IgD-negative memory B cell (primary cell): ENCODE data around the gene FRAS1. TPM values are rescaled to one million over a fixed set of nuclear protein-coding genes. Genes with fewer than 3 reads are reported as not detected.
"Not testable (repeated sequence)": the region's sequence is repeated elsewhere in the genome, so short reads cannot be mapped to it uniquely, and the experiment has no call there.

Experiments
- H3K27ac Mint-ChIP-seq, 3 donors: one replicate each; pipeline ENCODE4 v1.8.0; 2020 to 2022; ENCODE audit warnings: mild to moderate bottlenecking in 3 of 3, mixed read lengths in 3 of 3, moderate library complexity in 1 of 3
- H3K27me3 Mint-ChIP-seq: one replicate; pipeline ENCODE4 v1.8.0; 2021; ENCODE audit warnings: mixed read lengths
- H3K36me3 Mint-ChIP-seq: one replicate; pipeline ENCODE4 v1.8.0; 2020; ENCODE audit warnings: mild to moderate bottlenecking, mixed read lengths
- H3K4me1 Mint-ChIP-seq, 3 donors: one replicate each; pipeline ENCODE4 v1.8.0; 2020 to 2022; ENCODE audit warnings: mixed read lengths in 3 of 3, mild to moderate bottlenecking in 1 of 3
- H3K4me3 Mint-ChIP-seq, 4 donors: one replicate each; pipeline ENCODE4 v1.8.0; 2020 to 2022; ENCODE audit warnings: mild to moderate bottlenecking in 4 of 4, mixed read lengths in 4 of 4, moderate library complexity in 3 of 4
- H3K9me3 Mint-ChIP-seq, 3 donors: one replicate each; pipeline ENCODE4 v1.8.0; 2020 to 2021; ENCODE audit warnings: mixed read lengths in 3 of 3, mild to moderate bottlenecking in 1 of 3
- polyA plus RNA-seq: library from polyadenylated mRNA; unstranded; fragments of 300-500 nt; fragmentation: Illumina TruSeq; gene quantifications from one replicate; pipeline ENCODE4 v1.2.3, GENCODE V29; 2021

The FRAS1 gene
- polyA plus RNA-seq, 1 donor from 2014 or later: not detected

- Mint-ChIP-seq H3K9me3 (no peaks in the 10 kb centered on the region), H3K27me3 (no peaks in the 10 kb centered on the region), H3K36me3 (no peaks in the 10 kb centered on the region), H3K27ac (no peak overlapping the region), H3K4me1 (no peaks in the 10 kb centered on the region), H3K4me3 (no peak overlapping the region)
Measured at GRCh38 chr4:78460368-78460767, 403.2 kb downstream of the FRAS1 start.

GRCh38 chr4:78464265-78464664, 407.1 kb downstream of the FRAS1 start:
- no peak overlapping the region for H3K4me3 Mint-ChIP-seq
- no peak overlapping the region for H3K27ac Mint-ChIP-seq
- no peaks in the 10 kb centered on the region for H3K27me3 Mint-ChIP-seq
- H3K36me3 Mint-ChIP-seq: no peaks in the 10 kb centered on the region
- no peaks in the 10 kb centered on the region for H3K4me1 Mint-ChIP-seq
- peaks cover 0 to 6% (median 2%) of the 10 kb centered on the region in 3 donors for H3K9me3 Mint-ChIP-seq

GRCh38 chr4:78467223-78467622, 410.1 kb downstream of the FRAS1 start:
- not testable (repeated sequence) for H3K27ac Mint-ChIP-seq, H3K4me1 Mint-ChIP-seq, H3K9me3 Mint-ChIP-seq, H3K36me3 Mint-ChIP-seq, H3K27me3 Mint-ChIP-seq, H3K4me3 Mint-ChIP-seq

- H3K27me3 Mint-ChIP-seq: no peaks in the 10 kb centered on the region
- H3K27ac Mint-ChIP-seq: no peak overlapping the region
- H3K4me1 Mint-ChIP-seq: no peaks in the 10 kb centered on the region
- H3K4me3 Mint-ChIP-seq: peak overlapping the region in 1 of 4 donors; percentile 35
- no peaks in the 10 kb centered on the region for H3K36me3 Mint-ChIP-seq
- H3K9me3 Mint-ChIP-seq: peaks cover 0 to 6% (median 2%) of the 10 kb centered on the region in 3 donors
Measured at GRCh38 chr4:78468272-78468671, 411.1 kb downstream of the FRAS1 start.

GRCh38 chr4:78476108-78476704, 419.1 kb downstream of the FRAS1 start:
- no peak overlapping the region for H3K4me3 Mint-ChIP-seq
- H3K36me3 Mint-ChIP-seq: no peaks in the 10 kb centered on the region
- no peaks in the 10 kb centered on the region for H3K4me1 Mint-ChIP-seq
- H3K9me3 Mint-ChIP-seq: no peaks in the 10 kb centered on the region
- no peak overlapping the region for H3K27ac Mint-ChIP-seq
- H3K27me3 Mint-ChIP-seq: peaks cover 2% of the 10 kb centered on the region

DNA sequence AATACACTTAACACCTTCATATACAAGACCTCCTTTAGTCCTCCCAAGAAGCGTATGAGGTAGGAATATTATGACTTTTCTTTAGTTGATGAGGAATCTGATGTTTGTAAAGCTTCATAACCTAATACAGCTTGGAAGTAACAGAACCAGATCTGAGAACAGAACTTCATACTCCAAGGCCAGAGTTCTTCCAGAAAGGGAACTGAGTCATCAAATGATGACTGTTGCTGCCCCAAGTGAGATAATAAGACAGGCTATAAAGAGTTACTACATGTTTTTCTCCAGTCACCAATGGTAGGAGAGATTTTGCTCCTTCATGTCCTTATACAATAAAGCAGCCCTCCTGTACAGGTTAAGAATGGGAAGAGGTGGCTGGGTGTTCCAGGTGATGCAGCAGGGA, 420.2 kb downstream of the FRAS1 start:
- Mint-ChIP-seq H3K27me3 (peaks cover 2% of the 10 kb centered on the region), H3K9me3 (no peaks in the 10 kb centered on the region), H3K27ac (no peak overlapping the region), H3K4me3 (no peak overlapping the region), H3K36me3 (no peaks in the 10 kb centered on the region), H3K4me1 (no peaks in the 10 kb centered on the region)

GRCh38 chr4:78478523-78478922, 421.4 kb downstream of the FRAS1 start:
- H3K27me3 Mint-ChIP-seq: peaks cover 4% of the 10 kb centered on the region
- no peaks in the 10 kb centered on the region for H3K9me3 Mint-ChIP-seq

DNA sequence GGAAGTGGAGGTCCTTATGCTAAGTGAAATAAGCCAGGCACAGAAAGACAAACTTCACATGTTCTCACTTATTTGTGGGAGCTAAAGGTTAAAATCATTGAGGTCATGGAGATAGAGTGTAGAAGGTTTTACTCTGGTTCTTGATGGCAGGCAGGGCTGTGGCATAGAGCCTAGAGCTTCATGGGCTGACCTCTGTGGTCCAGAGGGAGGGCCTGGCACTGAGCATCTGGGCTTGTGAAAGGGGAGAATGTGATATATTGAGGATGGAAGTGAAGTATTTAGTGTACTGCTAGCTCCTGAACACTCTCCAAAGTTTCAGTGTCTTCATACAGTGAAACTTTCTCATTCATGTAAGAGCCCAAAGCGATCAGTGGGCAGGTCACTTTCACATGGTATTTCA, 423.2 kb downstream of the FRAS1 start:
- H3K4me1 Mint-ChIP-seq: no peaks in the 10 kb centered on the region
- H3K36me3 Mint-ChIP-seq: no peaks in the 10 kb centered on the region

More at GRCh38 chr4:78478523-78478922, 421.4 kb downstream of the FRAS1 start:
- H3K27ac Mint-ChIP-seq: no peak overlapping the region
- H3K4me1 Mint-ChIP-seq: no peaks in the 10 kb centered on the region
- H3K36me3 Mint-ChIP-seq: no peaks in the 10 kb centered on the region
- no peak overlapping the region for H3K4me3 Mint-ChIP-seq

DNA sequence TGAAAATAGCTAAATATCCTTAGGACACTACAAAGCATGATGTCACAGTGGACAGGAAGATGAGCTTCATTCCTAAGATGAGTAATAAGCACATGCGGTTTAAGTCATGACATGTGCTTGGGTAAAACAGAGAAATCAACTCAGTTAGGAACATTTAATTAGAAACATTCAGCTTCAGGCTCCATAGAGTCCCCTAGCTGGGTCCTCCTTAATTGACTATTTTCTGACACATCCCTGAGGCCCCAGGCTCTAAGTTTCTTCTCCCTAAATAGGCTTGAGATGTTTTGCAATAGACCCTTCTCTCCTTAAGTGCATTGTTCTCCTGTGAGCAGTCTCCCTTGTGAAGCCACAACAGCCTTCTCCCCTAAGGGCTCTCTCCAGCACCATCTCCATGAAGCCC, 424.1 kb downstream of the FRAS1 start:
- H3K4me1 Mint-ChIP-seq: no peaks in the 10 kb centered on the region
- H3K36me3 Mint-ChIP-seq: no peaks in the 10 kb centered on the region
- no peak overlapping the region for H3K4me3 Mint-ChIP-seq

More for the DNA sequence above, 423.2 kb downstream of the FRAS1 start:
- no peak overlapping the region for H3K4me3 Mint-ChIP-seq
- peaks cover 4% of the 10 kb centered on the region for H3K27me3 Mint-ChIP-seq
- H3K27ac Mint-ChIP-seq: no peak overlapping the region
- H3K9me3 Mint-ChIP-seq: no peaks in the 10 kb centered on the region

DNA sequence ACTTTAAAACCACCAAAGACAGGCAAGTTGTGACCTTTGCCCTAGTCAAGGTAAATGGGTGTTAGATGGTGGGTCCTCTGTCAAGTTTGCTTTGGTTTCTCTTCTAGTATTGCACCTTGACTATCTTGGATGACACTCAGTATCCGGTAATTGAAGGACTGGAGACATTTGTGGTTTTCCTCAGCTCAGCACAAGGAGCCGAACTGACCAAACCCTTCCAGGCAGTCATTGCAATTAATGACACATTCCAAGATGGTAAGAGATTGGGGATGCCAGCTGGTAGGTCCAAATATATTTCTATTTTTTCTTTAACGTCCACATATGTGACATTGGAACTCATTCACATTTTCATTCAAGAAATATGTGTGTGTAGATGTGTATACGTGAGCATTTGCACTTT, 425.2 kb downstream of the FRAS1 start:
- no peaks in the 10 kb centered on the region for H3K9me3 Mint-ChIP-seq
- no peak overlapping the region for H3K27ac Mint-ChIP-seq
- H3K36me3 Mint-ChIP-seq: no peaks in the 10 kb centered on the region
- H3K4me3 Mint-ChIP-seq: no peak overlapping the region
- peaks cover 4% of the 10 kb centered on the region for H3K27me3 Mint-ChIP-seq
- no peaks in the 10 kb centered on the region for H3K4me1 Mint-ChIP-seq

More for the DNA sequence above, 424.1 kb downstream of the FRAS1 start:
- H3K27me3 Mint-ChIP-seq: peaks cover 4% of the 10 kb centered on the region
- no peaks in the 10 kb centered on the region for H3K9me3 Mint-ChIP-seq
- no peak overlapping the region for H3K27ac Mint-ChIP-seq

- Mint-ChIP-seq H3K4me1 (no peaks in the 10 kb centered on the region), H3K27ac (no peak overlapping the region), H3K4me3 (no peak overlapping the region), H3K27me3 (peaks cover 2% of the 10 kb centered on the region), H3K36me3 (no peaks in the 10 kb centered on the region), H3K9me3 (no peaks in the 10 kb centered on the region)
Measured at GRCh38 chr4:78483811-78484210, 426.7 kb downstream of the FRAS1 start.

DNA sequence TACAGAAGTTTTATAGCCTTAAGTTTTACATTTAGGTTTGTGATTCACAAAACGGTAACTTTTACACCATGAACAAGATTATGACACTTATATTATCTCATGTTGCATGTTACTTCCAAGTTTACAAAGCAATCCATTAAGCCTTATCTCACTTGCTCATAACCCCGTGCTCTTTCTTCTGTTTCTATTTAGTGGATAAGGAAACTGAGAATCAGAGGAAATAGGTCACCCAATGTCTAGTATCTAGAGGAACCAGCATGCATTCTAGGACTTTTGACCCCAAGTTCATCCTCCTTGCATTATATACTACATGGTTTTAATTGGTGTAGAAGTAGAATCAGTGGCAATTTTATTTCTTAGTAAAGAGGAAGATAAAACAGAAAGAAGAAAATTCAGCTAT, 427.5 kb downstream of the FRAS1 start:
- no peak overlapping the region for H3K4me3 Mint-ChIP-seq
- no peaks in the 10 kb centered on the region for H3K9me3 Mint-ChIP-seq
- H3K36me3 Mint-ChIP-seq: no peaks in the 10 kb centered on the region
- H3K27ac Mint-ChIP-seq: no peak overlapping the region
- no peaks in the 10 kb centered on the region for H3K4me1 Mint-ChIP-seq
- H3K27me3 Mint-ChIP-seq: peaks cover 2% of the 10 kb centered on the region

DNA sequence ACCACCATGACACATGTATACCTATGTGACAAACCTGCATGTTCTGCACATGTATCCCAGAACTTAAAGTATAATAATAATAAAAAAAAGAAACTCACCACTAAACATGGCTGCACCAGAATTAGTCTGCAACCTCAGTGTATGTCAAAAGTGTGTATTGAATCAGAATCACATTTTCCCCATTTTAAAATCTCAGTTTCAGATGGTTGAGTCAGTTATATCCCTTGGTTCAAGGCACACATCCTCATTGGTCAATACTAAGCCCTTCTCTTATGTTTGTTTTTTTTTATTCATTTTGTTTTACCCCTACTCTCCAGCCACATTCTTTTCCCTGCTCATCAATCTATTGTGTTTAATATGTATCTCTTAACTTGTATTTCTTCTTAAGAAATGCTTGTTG, 436.6 kb downstream of the FRAS1 start:
- no peaks in the 10 kb centered on the region for H3K36me3 Mint-ChIP-seq
- no peak overlapping the region for H3K27ac Mint-ChIP-seq
- no peak overlapping the region for H3K4me3 Mint-ChIP-seq
- H3K4me1 Mint-ChIP-seq: no peaks in the 10 kb centered on the region
- H3K27me3 Mint-ChIP-seq: peaks cover 3% of the 10 kb centered on the region
- peaks cover 0 to 1% (median 0%) of the 10 kb centered on the region in 3 donors for H3K9me3 Mint-ChIP-seq

- Mint-ChIP-seq H3K36me3 (no peaks in the 10 kb centered on the region), H3K27me3 (no peaks in the 10 kb centered on the region), H3K4me1 (no peaks in the 10 kb centered on the region), H3K9me3 (peaks cover 0 to 1% (median 0%) of the 10 kb centered on the region in 3 donors), H3K27ac (no peak overlapping the region), H3K4me3 (no peak overlapping the region)
Measured at GRCh38 chr4:78496021-78496643, 439.0 kb downstream of the FRAS1 start.

DNA sequence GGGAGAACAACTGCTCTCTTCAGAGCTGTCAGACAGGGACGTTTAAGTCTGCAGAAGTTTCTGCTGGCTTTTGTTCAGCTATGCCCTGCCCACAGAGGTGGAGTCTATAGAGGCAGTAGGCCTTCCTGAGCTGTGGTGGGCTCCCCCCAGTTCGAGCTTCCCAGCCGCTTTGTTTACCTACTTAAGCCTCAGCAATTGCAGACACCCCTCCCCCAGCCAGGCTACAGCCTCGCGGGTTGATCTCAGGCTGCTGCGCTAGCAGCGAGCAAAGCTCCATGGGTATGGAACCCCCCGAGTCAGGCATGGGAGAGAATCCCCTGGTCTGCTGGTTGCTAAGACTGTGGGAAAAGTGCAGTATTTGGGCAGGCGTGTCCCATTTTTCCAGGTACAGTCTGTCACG, 449.1 kb downstream of the FRAS1 start:
- H3K9me3 Mint-ChIP-seq, H3K36me3 Mint-ChIP-seq, H3K4me3 Mint-ChIP-seq, H3K27ac Mint-ChIP-seq, H3K4me1 Mint-ChIP-seq: not testable (repeated sequence)
- peaks cover 15% of the 10 kb centered on the region for H3K27me3 Mint-ChIP-seq

- Mint-ChIP-seq H3K27ac (no peak overlapping the region), H3K27me3 (peaks cover 15% of the 10 kb centered on the region), H3K36me3 (peaks cover 1% of the 10 kb centered on the region), H3K9me3 (peaks cover 0 to 4% (median 0%) of the 10 kb centered on the region in 3 donors), H3K4me1 (no peaks in the 10 kb centered on the region), H3K4me3 (no peak overlapping the region)
Measured at GRCh38 chr4:78509043-78509442, 451.9 kb downstream of the FRAS1 start.
